Measurements from ENCODE around the gene RFX1. TPM values are rescaled to one million over a fixed set of nuclear protein-coding genes. Genes with fewer than 3 reads are reported as not detected.

The RFX1 gene
- total and polyA plus RNA-seq, 3 experiments from 2014 or later = 3.1 to 13.6 (median 13.0) TPM

- Mint-ChIP-seq H3K36me3 (peaks cover 0 to 69% (median 0%) of the 10 kb centered on the region in 3 donors), H3K27me3 (no peaks in the 10 kb centered on the region), H3K4me1 (peaks cover 0 to 11% (median 0%) of the 10 kb centered on the region in 3 donors), H3K27ac (peak overlapping the region in 3 of 8 donors; percentile 5 to 46 (median 38)), H3K4me3 (no peak overlapping the region), H3K9me3 (no peaks in the 10 kb centered on the region)
- H3K4me3 ChIP-seq (ENCODE audit: low read length) = no peak overlapping the region
- POLR2A ChIA-PET = interaction anchor here (0.6 to 1.2 kb wide), 3 partner anchors 69 to 71 kb away, joined by 3 to 4 read pairs (median 3); partner anchors contain the start of gene IL27RA
- CTCF ChIA-PET = interaction anchor here (1.0 to 1.4 kb wide), 2 partner anchors 17 to 80 kb away, joined by 4 to 5 read pairs; no protein-coding TSS in a partner anchor
- H3K36me3 ChIP-seq (ENCODE audit: insufficient read depth, low read length) = peaks cover 32% of the 10 kb centered on the region
- no peaks in the 10 kb centered on the region for H3K27me3 ChIP-seq (ENCODE audit: insufficient read depth, low read length, poor library complexity, severe bottlenecking)
- no peak for DNase-seq
- no peaks in the 10 kb centered on the region for H3K9me3 ChIP-seq (ENCODE audit: low read length)
- no peaks in the 10 kb centered on the region for H3K4me1 ChIP-seq (ENCODE audit: insufficient read depth, low read length)
- no peak overlapping the region for H3K27ac ChIP-seq (ENCODE audit: low read depth, low read length)
Observed at GRCh38 chr19:13960863-13961784, 45.0 kb downstream of the RFX1 start.

GRCh38 chr19:13959962-13960862, 45.9 kb downstream of the RFX1 start:
- no peaks in the 10 kb centered on the region for H3K9me3 ChIP-seq (ENCODE audit: low read length)
- H3K27me3 ChIP-seq (ENCODE audit: insufficient read depth, low read length, poor library complexity, severe bottlenecking) = no peaks in the 10 kb centered on the region
- DNase-seq = peak in 2 of 5 donors; percentile 36 to 65
- Mint-ChIP-seq H3K4me3 (peak overlapping the region in 1 of 7 donors; percentile 34), H3K27me3 (no peaks in the 10 kb centered on the region), H3K4me1 (peaks cover 0 to 11% (median 0%) of the 10 kb centered on the region in 3 donors), H3K27ac (peak overlapping the region in 1 of 8 donors; percentile 5), H3K9me3 (no peaks in the 10 kb centered on the region), H3K36me3 (peaks cover 0 to 70% (median 0%) of the 10 kb centered on the region in 3 donors)
- peaks cover 40% of the 10 kb centered on the region for H3K36me3 ChIP-seq (ENCODE audit: insufficient read depth, low read length)
- POLR2A ChIA-PET = interaction anchor here (1.2 kb wide), 1 partner anchor 72 kb away, joined by 4 read pairs; the partner anchor contains the start of gene IL27RA
- CTCF ChIA-PET = interaction anchor here (1.0 to 1.4 kb wide), 4 partner anchors 18 to 112 kb away, joined by 3 to 5 read pairs (median 4); partner anchors contain the start of gene MISP3
- H3K4me1 ChIP-seq (ENCODE audit: insufficient read depth, low read length) = no peaks in the 10 kb centered on the region
- no peak overlapping the region for H3K27ac ChIP-seq (ENCODE audit: low read depth, low read length)
- H3K4me3 ChIP-seq (ENCODE audit: low read length) = no peak overlapping the region

- no peak overlapping the region for H3K4me3 Mint-ChIP-seq
- POLR2A ChIA-PET = interaction anchor here (0.5 kb wide), 1 partner anchor 77 kb away, joined by 3 read pairs; no protein-coding TSS in a partner anchor
- no peaks in the 10 kb centered on the region for H3K9me3 Mint-ChIP-seq
- peaks cover 0 to 67% (median 0%) of the 10 kb centered on the region in 3 donors for H3K36me3 Mint-ChIP-seq
- no peaks in the 10 kb centered on the region for H3K9me3 ChIP-seq (ENCODE audit: low read length)
- H3K36me3 ChIP-seq (ENCODE audit: insufficient read depth, low read length) = peaks cover 36% of the 10 kb centered on the region
- H3K4me1 Mint-ChIP-seq = peaks cover 3 to 14% (median 3%) of the 10 kb centered on the region in 3 donors
- CTCF ChIA-PET = interaction anchor here (1.1 to 1.4 kb wide), 3 partner anchors 19 to 113 kb away, joined by 3 to 5 read pairs (median 3); partner anchors contain the start of gene MISP3
- H3K27ac ChIP-seq (ENCODE audit: low read depth, low read length) = no peak overlapping the region
- no peaks in the 10 kb centered on the region for H3K27me3 ChIP-seq (ENCODE audit: insufficient read depth, low read length, poor library complexity, severe bottlenecking)
- no peak for DNase-seq
- H3K27me3 Mint-ChIP-seq = no peaks in the 10 kb centered on the region
- H3K27ac Mint-ChIP-seq = no peak overlapping the region
- no peaks in the 10 kb centered on the region for H3K4me1 ChIP-seq (ENCODE audit: insufficient read depth, low read length)
- no peak overlapping the region for H3K4me3 ChIP-seq (ENCODE audit: low read length)
Observed at GRCh38 chr19:13959141-13959961, 46.8 kb downstream of the RFX1 start.

GRCh38 chr19:13958043-13958442, 48.1 kb downstream of the RFX1 start:
- no peaks in the 10 kb centered on the region for H3K27me3 ChIP-seq (ENCODE audit: insufficient read depth, low read length, poor library complexity, severe bottlenecking)
- peak overlapping the region in 4 of 8 donors; percentile 26 to 61 (median 55) for H3K27ac Mint-ChIP-seq
- peaks cover 10% of the 10 kb centered on the region for H3K4me1 ChIP-seq (ENCODE audit: insufficient read depth, low read length)
- H3K36me3 Mint-ChIP-seq = peaks cover 0 to 68% (median 0%) of the 10 kb centered on the region in 3 donors
- H3K9me3 ChIP-seq (ENCODE audit: low read length) = no peaks in the 10 kb centered on the region
- H3K36me3 ChIP-seq (ENCODE audit: insufficient read depth, low read length) = peaks cover 36% of the 10 kb centered on the region
- ChIA-PET POLR2A (no interaction called here), CTCF (interaction anchor here (1.1 kb wide), 1 partner anchor 113 kb away, joined by 3 read pairs; no protein-coding TSS in a partner anchor)
- no peak overlapping the region for H3K27ac ChIP-seq (ENCODE audit: low read depth, low read length)
- no peak overlapping the region for H3K4me3 ChIP-seq (ENCODE audit: low read length)
- DNase-seq = no peak
- H3K4me3 Mint-ChIP-seq = peak overlapping the region in 1 of 7 donors; percentile 61
- H3K4me1 Mint-ChIP-seq = peaks cover 10 to 27% (median 14%) of the 10 kb centered on the region in 3 donors
- H3K9me3 Mint-ChIP-seq = no peaks in the 10 kb centered on the region
- no peaks in the 10 kb centered on the region for H3K27me3 Mint-ChIP-seq

- Histone ChIP-seq H3K27me3 (ENCODE audit: insufficient read depth, low read length, poor library complexity, severe bottlenecking) (no peaks in the 10 kb centered on the region), H3K4me3 (ENCODE audit: low read length) (no peak overlapping the region), H3K9me3 (ENCODE audit: low read length) (no peaks in the 10 kb centered on the region), H3K27ac (ENCODE audit: low read depth, low read length) (no peak overlapping the region), H3K4me1 (ENCODE audit: insufficient read depth, low read length) (peaks cover 13% of the 10 kb centered on the region), H3K36me3 (ENCODE audit: insufficient read depth, low read length) (peaks cover 36% of the 10 kb centered on the region)
- Mint-ChIP-seq H3K4me1 (peaks cover 12 to 32% (median 16%) of the 10 kb centered on the region in 3 donors), H3K36me3 (peaks cover 0 to 72% (median 0%) of the 10 kb centered on the region in 3 donors), H3K9me3 (no peaks in the 10 kb centered on the region), H3K27me3 (no peaks in the 10 kb centered on the region), H3K4me3 (no peak overlapping the region), H3K27ac (peak overlapping the region in 1 of 8 donors; percentile 58)
- ChIA-PET CTCF (interaction anchor here (1.4 kb wide), 1 partner anchor 25 kb away, joined by 3 read pairs; no protein-coding TSS in a partner anchor), POLR2A (no interaction called here)
- DNase-seq = no peak
Observed at GRCh38 chr19:13957051-13957450, 49.1 kb downstream of the RFX1 start.

- Mint-ChIP-seq H3K27ac (no peak overlapping the region), H3K4me3 (peak overlapping the region in 1 of 7 donors; percentile 65), H3K9me3 (no peaks in the 10 kb centered on the region), H3K27me3 (no peaks in the 10 kb centered on the region), H3K4me1 (peaks cover 18 to 36% (median 22%) of the 10 kb centered on the region in 3 donors), H3K36me3 (peaks cover 0 to 68% (median 0%) of the 10 kb centered on the region in 3 donors)
- CTCF ChIA-PET = interaction anchor here (1.4 kb wide), 1 partner anchor 26 kb away, joined by 3 read pairs; no protein-coding TSS in a partner anchor
- no peak for DNase-seq
- Histone ChIP-seq H3K4me3 (ENCODE audit: low read length) (no peak overlapping the region), H3K9me3 (ENCODE audit: low read length) (no peaks in the 10 kb centered on the region), H3K4me1 (ENCODE audit: insufficient read depth, low read length) (peaks cover 16% of the 10 kb centered on the region), H3K27ac (ENCODE audit: low read depth, low read length) (no peak overlapping the region), H3K27me3 (ENCODE audit: insufficient read depth, low read length, poor library complexity, severe bottlenecking) (no peaks in the 10 kb centered on the region), H3K36me3 (ENCODE audit: insufficient read depth, low read length) (peaks cover 36% of the 10 kb centered on the region)
- POLR2A ChIA-PET = interaction anchor here (0.6 kb wide), 1 partner anchor 37 kb away, joined by 5 read pairs; no protein-coding TSS in a partner anchor
Observed at GRCh38 chr19:13956365-13956744, 49.8 kb downstream of the RFX1 start.

Data from CD8-positive, alpha-beta memory T cell (primary cell).